GM10847 (cell line): Measurements from ENCODE around the gene PROSER2.

ENCODE experiments used
- POLR2A ChIP-seq: IDR thresholded peaks from 2 replicates; pipeline ENCODE4 v1.6.1; 2011; ENCODE audit not compliant: insufficient read length; ENCODE audit errors: extremely low read depth

The PROSER2 gene

GRCh38 chr10:11869743-11870460 is 46.7 kb downstream of the PROSER2 start:
- no peak for TF ChIP-seq POLR2A

GRCh38 chr10:11870461-11870780 is 47.3 kb downstream of the PROSER2 start:
- TF ChIP-seq POLR2A = no peak

DNA sequence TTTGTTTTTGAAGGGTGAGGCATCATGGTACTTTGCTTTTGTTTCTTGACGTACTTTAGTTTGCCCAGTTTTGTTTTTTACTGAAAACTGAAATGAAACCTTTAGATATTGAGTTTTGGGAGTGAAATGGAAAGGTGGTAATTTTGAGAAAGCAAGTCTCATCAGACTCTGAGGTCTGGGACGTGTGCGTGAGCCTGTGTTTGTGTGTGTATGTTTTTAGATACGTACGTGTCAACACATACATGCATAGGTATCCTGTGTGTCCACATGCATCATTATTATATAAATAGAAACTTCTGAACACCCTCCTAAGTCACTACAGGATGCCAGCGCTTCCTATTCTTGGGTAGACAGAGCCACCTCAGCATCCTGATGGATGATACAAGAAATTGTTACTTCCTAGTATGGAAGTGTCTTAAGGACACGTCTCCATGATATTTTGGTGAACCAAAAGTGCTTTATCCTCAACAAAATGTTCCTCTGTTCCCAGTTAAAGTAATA is 47.8 kb downstream of the PROSER2 start:
- TF ChIP-seq POLR2A = no peak

GRCh38 chr10:11871466-11871865 is 48.3 kb downstream of the PROSER2 start:
- no peak for TF ChIP-seq POLR2A

- no peak for TF ChIP-seq POLR2A
Observed at GRCh38 chr10:11874568-11875493, 51.7 kb downstream of the PROSER2 start.

DNA sequence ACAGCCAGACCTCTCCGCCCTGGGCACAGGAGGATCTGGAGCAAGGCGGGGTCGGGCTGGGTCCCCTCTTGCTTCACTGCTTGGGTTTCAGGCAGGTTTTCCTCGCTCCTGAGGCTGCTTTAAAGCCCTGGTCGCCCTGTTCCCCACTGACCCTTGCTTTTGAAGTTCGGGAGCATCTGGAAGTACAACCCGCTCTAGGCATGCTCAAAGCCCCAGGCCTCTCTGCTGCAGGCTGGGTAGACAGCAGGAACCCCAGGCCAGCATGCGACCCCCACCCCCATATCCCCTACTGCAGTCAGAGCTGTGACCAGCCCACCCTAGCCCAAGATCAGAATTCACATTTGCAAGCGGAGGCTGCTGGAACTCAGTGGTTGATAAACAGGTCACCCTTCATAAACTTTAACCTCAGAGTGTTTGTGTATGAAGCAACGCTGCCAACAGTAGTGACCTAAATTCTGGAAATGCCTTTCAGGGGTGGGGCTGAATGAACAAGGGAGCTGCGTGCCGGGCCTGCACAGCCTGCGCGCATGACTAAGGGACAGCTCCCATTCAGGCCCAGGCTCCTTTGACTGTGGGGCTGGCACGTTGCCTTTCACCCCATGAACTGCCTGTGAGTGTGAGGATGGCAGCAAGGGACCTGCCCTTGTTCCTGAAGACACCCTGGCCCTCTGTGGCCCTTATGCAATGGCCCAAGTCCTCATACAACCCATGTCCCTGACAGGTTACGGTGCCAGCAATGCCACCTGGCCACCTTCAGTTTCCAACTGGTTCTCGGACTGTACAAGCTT is 52.5 kb downstream of the PROSER2 start:
- TF ChIP-seq POLR2A = no peak

- no peak for TF ChIP-seq POLR2A
Observed at GRCh38 chr10:11876324-11876723, 53.2 kb downstream of the PROSER2 start.

- no peak for TF ChIP-seq POLR2A
Observed at GRCh38 chr10:11876805-11877590, 53.8 kb downstream of the PROSER2 start.

DNA sequence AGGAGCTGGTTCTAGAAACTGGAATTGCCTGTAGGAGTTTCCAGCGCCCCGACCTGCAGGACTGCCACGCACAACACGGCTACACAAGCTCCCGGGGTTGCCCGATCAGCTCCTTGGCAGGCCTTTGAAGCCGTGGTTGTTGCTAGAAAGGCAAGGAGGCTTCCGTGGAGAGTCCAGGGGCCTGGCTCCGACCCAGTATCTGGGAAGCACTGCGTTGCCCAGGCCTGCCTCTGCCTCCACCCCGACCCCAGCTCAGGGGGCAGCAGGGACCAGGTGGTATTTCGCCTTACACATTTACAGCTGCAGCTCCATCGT is 54.4 kb downstream of the PROSER2 start:
- no peak for TF ChIP-seq POLR2A

DNA sequence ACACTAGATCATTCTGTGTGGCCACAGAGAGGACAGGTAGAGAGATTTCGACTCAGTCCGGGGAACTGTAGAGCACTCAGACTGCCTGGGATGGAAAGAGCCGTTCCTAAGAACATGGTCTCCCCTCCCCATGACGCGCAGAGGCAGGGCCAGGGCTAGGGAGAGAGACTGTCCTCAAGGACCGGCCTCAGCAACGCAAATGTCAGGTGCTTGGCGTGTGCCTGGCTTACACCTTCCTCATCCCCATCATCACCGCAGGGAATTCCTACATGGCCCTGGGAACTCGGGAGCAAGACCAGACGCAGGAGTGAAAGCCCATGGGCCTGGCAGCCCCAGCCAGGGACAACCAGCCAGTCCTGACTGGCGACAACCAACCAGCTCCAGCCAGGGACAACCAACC is 55.6 kb downstream of the PROSER2 start:
- no peak for TF ChIP-seq POLR2A

- TF ChIP-seq POLR2A = no peak
Observed at GRCh38 chr10:11879387-11880094, 56.4 kb downstream of the PROSER2 start.

GRCh38 chr10:11880151-11881029 is 57.2 kb downstream of the PROSER2 start:
- TF ChIP-seq POLR2A = no peak

DNA sequence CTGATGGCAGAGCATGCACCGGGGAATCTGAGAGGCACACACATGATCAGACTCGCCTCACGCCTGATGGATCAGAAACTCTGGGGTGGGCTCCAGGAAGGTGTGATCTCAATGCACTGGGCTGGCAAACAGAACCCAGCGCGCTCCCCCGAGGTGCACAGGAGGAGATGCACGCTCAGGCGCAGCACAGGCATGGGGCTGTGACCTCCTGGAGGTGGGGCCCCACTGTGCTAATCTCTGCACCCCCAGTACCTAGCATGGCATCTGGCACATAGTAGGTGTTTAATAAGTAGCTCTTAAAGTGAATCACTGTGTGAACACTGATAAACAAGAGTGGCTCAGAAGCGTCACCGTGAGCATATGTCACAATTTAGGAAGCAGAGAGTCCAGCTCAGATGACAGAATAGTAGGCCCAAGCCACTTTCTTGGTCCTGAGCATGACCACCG is 57.9 kb downstream of the PROSER2 start:
- no peak for TF ChIP-seq POLR2A
